Caki2 (cell line): Measurements from ENCODE around the gene TBC1D10A. TPM values are rescaled to one million over a fixed set of nuclear protein-coding genes. Genes with fewer than 3 reads are reported as not detected.

Source experiments
- DNase-seq: peaks from one replicate; pipeline ENCODE4 v3.0.0-alpha.2; 2015; ENCODE audit warnings: low read depth
- in situ Hi-C: cut with HindIII; loops from 2 replicates; pipeline ENCODE4 v1.10.0; 2016; ENCODE audit warnings: low sequenced_read_pairs, low pct_unique_long_range_greater_than_20kb, mixed read lengths
- total RNA-seq: library from RNA; depleted of rRNA; stranded (reverse); fragments of >200 nt; shearing (Covaris generic); gene quantifications from 2 replicates; pipeline ENCODE4 v1.2.3, GENCODE V29; 2014; ENCODE audit warnings: low replicate concordance

The TBC1D10A gene
- total RNA-seq, 1 experiment from 2014 or later = 45.5 TPM

- DNase-seq = no peak
- in situ Hi-C loops = no loop called here
Observed at GRCh38 chr22:30292069-30292970, 34.4 kb downstream of the TBC1D10A start.

- in situ Hi-C loops = no loop called here
Observed at GRCh38 chr22:30291058-30291892, 35.5 kb downstream of the TBC1D10A start.

GRCh38 chr22:30290342-30291057, 36.2 kb downstream of the TBC1D10A start:
- in situ Hi-C loops = no loop called here
- DNase-seq = no peak

More at GRCh38 chr22:30291058-30291892, 35.5 kb downstream of the TBC1D10A start:
- DNase-seq = peak; percentile 80

- in situ Hi-C loops = loop anchor here (10.0 kb wide), 1 partner anchor 95 kb away; the partner anchor contains the start of gene RNF215
- no peak for DNase-seq
Observed at GRCh38 chr22:30289980-30290313, 36.8 kb downstream of the TBC1D10A start.

GRCh38 chr22:30289141-30289979, 37.4 kb downstream of the TBC1D10A start, which contains the start of gene CASTOR1:
Gene CASTOR1, minus strand, starts transcription at chr22:30289505. Its CDS starts 8 bp downstream, at chr22:30289497.
- peak; percentile 98 for DNase-seq
- in situ Hi-C loops = loop anchor here (10.0 kb wide), 1 partner anchor 95 kb away; the partner anchor contains the start of gene RNF215

GRCh38 chr22:30288419-30289140, 38.2 kb downstream of the TBC1D10A start:
- in situ Hi-C loops = loop anchor here (10.0 kb wide), 1 partner anchor 96 kb away; the partner anchor contains the start of gene RNF215
- peak; percentile 20 for DNase-seq

- in situ Hi-C loops = loop anchor here (10.0 kb wide), 1 partner anchor 97 kb away; the partner anchor contains the start of gene RNF215
- peak; percentile 98 for DNase-seq
Observed at GRCh38 chr22:30287648-30288418, 38.9 kb downstream of the TBC1D10A start.

- DNase-seq = peak; percentile 70
- in situ Hi-C loops = loop anchor here (10.0 kb wide), 1 partner anchor 98 kb away; the partner anchor contains the start of gene RNF215
Observed at GRCh38 chr22:30286813-30287647, 39.7 kb downstream of the TBC1D10A start.

- DNase-seq = no peak
- in situ Hi-C loops = loop anchor here (10.0 kb wide), 1 partner anchor 98 kb away; the partner anchor contains the start of gene RNF215
Observed at GRCh38 chr22:30286331-30286730, 40.4 kb downstream of the TBC1D10A start.

- DNase-seq = no peak
- in situ Hi-C loops = loop anchor here (10.0 kb wide), 1 partner anchor 99 kb away; the partner anchor contains the start of gene RNF215
Observed at GRCh38 chr22:30285846-30286200, 40.9 kb downstream of the TBC1D10A start.

- in situ Hi-C loops = loop anchor here (10.0 kb wide), 1 partner anchor 99 kb away; the partner anchor contains the start of gene RNF215
- DNase-seq = no peak
Observed at GRCh38 chr22:30285176-30285845, 41.4 kb downstream of the TBC1D10A start.

- in situ Hi-C loops = loop anchor here (10.0 kb wide), 1 partner anchor 100 kb away; the partner anchor contains the start of gene RNF215
- no peak for DNase-seq
Observed at GRCh38 chr22:30284666-30285065, 42.1 kb downstream of the TBC1D10A start.

GRCh38 chr22:30284172-30284571, 42.6 kb downstream of the TBC1D10A start:
- in situ Hi-C loops = loop anchor here (10.0 kb wide), 1 partner anchor 101 kb away; the partner anchor contains the start of gene RNF215

GRCh38 chr22:30283342-30283741, 43.4 kb downstream of the TBC1D10A start:
- in situ Hi-C loops = loop anchor here (10.0 kb wide), 1 partner anchor 101 kb away; the partner anchor contains the start of gene RNF215
- DNase-seq = no peak

More at GRCh38 chr22:30284172-30284571, 42.6 kb downstream of the TBC1D10A start:
- no peak for DNase-seq
